IMR-90 (cell line): ENCODE data around the gene TGM2.

Source experiments
- BHLHE40 ChIP-seq: fragments of 150-350 bp; IDR thresholded peaks from 2 replicates; pipeline ENCODE4 v1.6.1; 2016; ENCODE audit warnings: mild to moderate bottlenecking, low read depth, low read length
- CEBPB ChIP-seq: IDR thresholded peaks from 2 replicates; pipeline ENCODE4 v1.6.1; 2012; ENCODE audit warnings: low read depth, low read length, improper control_type of control experiment
- CHD1 ChIP-seq: IDR thresholded peaks from 2 replicates; pipeline ENCODE4 v1.6.1; 2012; ENCODE audit warnings: low read depth, low read length, improper control_type of control experiment
- CTCF ChIP-seq: conservative IDR thresholded peaks from 2 replicates; pipeline ENCODE4 v1.5.1; 2012; ENCODE audit warnings: mild to moderate bottlenecking, low read depth, low read length, improper control_type of control experiment
- FOS ChIP-seq: fragments of 150-350 bp; IDR thresholded peaks from 2 replicates; pipeline ENCODE4 v1.6.1; 2016; ENCODE audit warnings: low read depth, low read length
- MAFK ChIP-seq: IDR thresholded peaks from 2 replicates; pipeline ENCODE4 v1.6.1; 2012; ENCODE audit warnings: low read depth, low read length, improper control_type of control experiment
- MAZ ChIP-seq: IDR thresholded peaks from 2 replicates; pipeline ENCODE4 v1.6.1; 2012; ENCODE audit warnings: low read depth, mild to moderate bottlenecking, low read length, improper control_type of control experiment, moderate library complexity, borderline replicate concordance
- POLR2A ChIP-seq: IDR thresholded peaks from 2 replicates; pipeline ENCODE4 v1.6.1; 2012; ENCODE audit warnings: mild to moderate bottlenecking, low read depth, low read length
- RAD21 ChIP-seq: IDR thresholded peaks from 2 replicates; pipeline ENCODE4 v1.6.1; 2012; ENCODE audit warnings: low read length, improper control_type of control experiment
- RCOR1 ChIP-seq: IDR thresholded peaks from 2 replicates; pipeline ENCODE4 v1.6.1; 2012; ENCODE audit warnings: mild to moderate bottlenecking, low read length, improper control_type of control experiment; ENCODE audit not compliant: insufficient replicate concordance
- USF2 ChIP-seq: fragments of 150-350 bp; IDR thresholded peaks from 2 replicates; pipeline ENCODE4 v1.6.1; 2017; ENCODE audit warnings: mild to moderate bottlenecking, antibody characterized with exemption, low read length, low read depth

- TF ChIP-seq FOS (peak; percentile 89), CTCF (no peak), USF2 (no peak), RAD21 (no peak), BHLHE40 (peak; percentile 91), MAZ (0 out of 2 replicates have a peak, but pooled peaks have one; percentile 18), RCOR1 (no peak), CEBPB (no peak), POLR2A (no peak), CHD1 (no peak), MAFK (0 out of 2 replicates have a peak, but pooled peaks have one; percentile 23)
Measured at GRCh38 chr20:38201356-38201755, 36.3 kb upstream of the TGM2 start.
